OCI-M1 (cell line): ENCODE results near the gene TBX10.
A peak's percentile ranks its signal among the peaks of the same experiment; 100 is the strongest.
"Not testable (repeated sequence)": the region's sequence is repeated elsewhere in the genome, so short reads cannot be mapped to it uniquely, and the experiment has no call there.

ENCODE experiments used
- DNase-seq: peaks from one replicate; lab custom pipeline; 2025; lab: John Stamatoyannopoulos, UW

TBX10 gene

GRCh38 chr11:67645521-67646461, 6.2 kb upstream of the TBX10 start:
- DNase-seq, result no peak

GRCh38 chr11:67644472-67645418, 5.2 kb upstream of the TBX10 start:
- no peak for DNase-seq

- DNase-seq, result peak; percentile 39
Observed at GRCh38 chr11:67644042-67644441, 4.5 kb upstream of the TBX10 start.

DNA sequence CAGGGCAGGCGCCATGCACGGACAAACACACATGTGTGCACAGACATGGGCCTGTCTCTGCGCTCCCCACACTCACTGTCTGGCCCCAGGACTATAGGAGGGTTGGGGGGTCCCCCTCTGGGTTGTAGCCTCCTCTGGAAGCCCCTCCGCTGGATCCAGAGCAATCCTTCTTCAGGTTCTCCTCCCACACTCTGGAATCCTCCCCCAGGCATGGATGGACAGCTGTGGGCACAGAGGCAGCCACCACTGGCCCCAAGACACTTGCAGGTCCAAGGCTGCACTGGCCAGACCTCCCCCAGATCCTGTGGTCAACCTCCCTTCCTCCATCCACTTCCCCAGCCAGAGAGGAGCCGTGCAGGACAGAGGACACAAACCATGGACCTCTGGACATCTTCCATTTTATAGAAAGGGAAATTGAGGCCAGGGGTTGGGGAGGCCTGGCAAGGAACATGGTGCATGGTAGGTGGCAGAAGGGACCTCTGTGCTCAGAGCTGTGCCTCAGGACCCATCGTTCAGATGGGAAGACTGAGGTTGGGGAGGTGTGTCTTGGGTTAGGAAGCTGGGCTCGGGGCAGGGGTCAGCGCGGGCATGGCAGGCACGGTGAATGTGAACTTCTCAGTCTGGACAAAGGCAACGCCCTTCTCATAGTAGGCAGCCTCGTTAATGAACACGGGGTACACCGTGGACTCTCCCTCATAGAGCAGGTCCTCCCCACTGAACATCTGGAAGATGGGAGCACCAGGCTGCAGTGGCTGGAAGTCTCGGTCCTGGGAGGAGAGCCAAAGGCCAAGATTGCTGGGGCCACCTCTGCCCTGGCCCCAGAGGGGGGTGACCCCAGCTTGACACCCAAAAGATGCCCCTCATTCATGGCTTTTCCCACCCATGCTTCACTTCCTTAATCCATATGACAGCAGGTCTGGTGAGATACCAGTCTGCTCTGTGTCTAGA, 2.9 kb upstream of the TBX10 start:
- DNase-seq, result no peak

DNA sequence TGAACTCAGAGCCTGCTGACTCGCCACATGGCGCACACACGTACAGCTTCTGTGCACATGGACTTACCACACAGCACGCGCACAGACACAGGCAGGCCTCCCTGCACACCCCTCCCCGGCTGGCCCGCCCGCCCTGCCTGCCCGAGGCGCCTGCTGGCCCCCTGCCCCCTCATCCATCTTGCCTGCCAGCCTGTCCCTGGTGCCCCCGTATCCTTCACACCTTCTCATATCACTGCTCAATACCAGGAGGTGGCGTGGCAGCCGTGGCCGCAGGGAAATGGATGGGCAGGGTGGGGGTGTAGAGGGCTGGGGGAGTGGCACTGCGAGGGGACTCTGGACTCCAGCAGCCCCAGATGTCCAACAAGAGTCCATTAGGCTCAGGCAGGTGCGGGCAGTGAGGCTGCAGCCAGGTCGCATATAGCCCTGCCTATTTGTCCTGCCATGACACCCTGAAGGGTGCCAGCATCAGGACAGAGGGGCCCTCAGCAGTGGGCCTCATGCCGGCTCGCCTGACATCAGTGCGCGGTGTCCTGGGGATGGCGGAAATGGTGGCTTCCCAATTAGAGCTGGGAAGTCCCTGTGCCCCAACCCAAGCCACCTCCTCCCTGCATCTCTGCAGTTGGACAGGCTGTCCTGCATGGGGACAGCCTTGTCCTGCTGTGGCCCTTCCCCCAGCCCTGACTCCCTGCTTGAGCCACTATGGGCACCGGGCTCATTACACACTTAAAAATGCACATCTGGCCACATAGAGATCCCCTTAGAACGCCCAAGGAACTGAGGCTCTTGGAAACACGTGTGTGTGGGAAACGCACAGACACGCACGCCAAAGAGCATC, 2.0 kb upstream of the TBX10 start:
- DNase-seq, result no peak

- DNase-seq, result no peak
Observed at GRCh38 chr11:67640758-67641337, 1.3 kb upstream of the TBX10 start.

- peak; percentile 61 for DNase-seq
Observed at GRCh38 chr11:67640021-67640757, 626 bp upstream of the TBX10 start.

DNA sequence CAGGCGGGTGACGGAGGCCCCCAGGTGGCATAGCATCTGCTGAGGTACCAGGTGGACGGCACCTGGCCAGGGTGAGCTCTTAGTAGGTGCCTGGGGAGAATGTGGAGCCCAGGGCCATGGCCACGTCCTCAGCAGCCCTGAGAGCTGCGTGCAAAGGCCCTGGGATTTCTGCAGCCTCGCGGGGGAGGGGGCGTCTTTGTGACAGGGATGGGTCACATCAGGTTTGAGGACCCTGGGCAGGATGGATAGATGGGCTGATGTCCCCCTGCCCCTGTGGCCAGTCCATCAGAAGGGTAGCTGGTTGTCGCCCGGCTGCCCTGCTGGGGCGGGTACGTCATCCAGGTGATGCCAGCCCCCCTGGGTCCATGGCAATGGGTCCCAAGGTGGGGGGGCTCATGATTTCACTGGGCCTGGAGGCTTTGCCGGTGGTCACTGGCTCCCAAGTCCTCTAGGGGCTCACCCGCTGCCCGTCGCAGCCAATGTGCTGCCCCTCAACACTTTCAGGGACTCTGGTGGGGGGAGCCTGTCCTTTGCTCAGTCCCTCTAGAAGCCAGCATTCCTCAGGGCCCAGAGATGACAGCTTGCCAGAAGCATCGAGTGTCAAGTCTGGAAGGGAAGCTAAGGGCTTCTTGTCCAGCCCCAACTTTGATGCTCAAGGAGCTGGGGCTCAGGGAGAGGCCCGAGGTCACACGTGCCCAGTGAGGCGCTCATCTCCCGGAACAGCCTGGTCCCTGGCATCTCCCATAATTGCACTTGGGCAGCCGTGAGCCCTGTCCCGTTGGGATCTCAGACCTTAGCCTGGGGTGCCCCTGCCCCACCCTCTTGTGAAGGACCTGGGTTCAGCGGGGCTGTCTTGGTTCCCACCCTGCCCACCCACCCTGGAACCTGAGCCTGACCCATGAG, 777 bp downstream of the TBX10 start:
- DNase-seq, result no peak

DNA sequence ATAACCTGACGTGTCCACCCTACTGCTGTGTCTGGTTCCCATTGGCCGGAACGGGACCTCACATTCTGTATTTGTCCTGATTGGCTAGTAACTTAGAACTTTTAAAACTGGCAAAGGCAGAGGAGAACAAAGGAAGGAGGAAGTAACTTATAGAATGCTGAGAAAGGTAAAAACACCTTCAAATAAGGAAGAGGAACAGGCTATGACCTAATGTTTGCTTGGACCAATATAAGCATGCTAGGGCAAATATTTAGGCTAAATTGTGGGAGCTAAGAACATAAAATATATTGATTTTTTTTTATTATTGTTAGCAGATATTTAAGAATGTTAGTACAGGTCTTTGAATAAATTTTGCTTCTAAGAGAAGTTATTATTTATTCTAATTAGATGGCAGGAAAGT, 2.1 kb downstream of the TBX10 start:
- not testable (repeated sequence) for DNase-seq

- no peak for DNase-seq
Observed at GRCh38 chr11:67636962-67637361, 2.6 kb downstream of the TBX10 start.

DNA sequence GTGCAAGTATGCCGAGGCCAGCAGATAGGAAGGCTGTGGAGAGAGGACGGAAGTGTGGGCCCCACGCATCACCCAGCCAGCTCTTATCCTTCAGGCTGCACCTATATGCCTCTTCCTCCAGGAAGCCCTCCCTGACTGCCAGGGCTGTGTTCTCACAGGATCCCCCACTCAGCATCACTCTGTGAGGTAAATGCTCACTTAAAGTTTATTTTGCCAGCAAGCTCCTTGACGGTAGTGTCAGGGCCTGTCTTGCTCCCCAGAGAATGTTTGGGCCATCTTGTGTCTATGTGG, 4.4 kb downstream of the TBX10 start:
- DNase-seq, result no peak

DNA sequence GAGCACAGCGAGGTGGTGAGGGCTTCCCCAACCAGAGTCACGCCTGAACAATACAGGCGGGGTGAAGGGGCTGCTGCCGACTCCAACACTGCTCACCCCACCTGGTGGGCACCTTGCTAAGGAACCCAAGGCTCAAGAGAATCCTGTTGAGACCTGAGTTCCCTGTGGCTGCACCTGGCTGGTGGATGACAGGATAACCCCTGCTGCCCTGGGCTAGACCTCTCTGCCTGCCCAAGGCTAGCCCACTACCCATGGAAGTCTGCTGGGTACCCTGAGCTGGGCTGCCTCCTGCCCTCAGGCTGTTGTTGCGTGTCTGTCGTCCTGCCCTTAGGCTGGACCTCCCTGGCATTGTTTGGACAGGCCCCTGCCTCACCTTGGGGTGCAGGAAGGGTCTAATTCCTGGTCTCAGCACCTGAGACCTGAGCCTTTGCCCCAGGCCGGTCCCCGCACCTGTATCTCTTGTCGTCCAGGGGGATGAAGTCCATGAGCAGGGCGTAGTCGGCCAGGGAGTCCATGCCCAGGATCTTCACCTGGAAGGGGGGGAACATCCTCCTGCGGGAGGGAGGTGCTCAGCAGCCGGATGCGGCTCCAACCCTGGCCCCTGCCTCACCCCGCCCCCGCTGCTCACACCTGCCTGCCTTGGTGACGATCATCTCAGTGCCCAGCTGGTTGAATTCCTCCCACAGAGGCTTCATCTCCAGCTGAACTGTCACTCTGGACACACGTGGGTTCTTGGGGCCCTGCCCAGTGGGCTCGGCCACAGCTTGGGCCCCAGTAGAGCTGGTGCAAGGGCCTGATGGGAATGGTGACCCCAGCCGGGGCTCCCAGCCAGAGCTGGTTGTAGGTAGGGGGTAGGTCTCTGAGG, 5.0 kb downstream of the TBX10 start:
- DNase-seq, result no peak

- DNase-seq, result no peak
Observed at GRCh38 chr11:67633758-67634365, 5.7 kb downstream of the TBX10 start.

DNA sequence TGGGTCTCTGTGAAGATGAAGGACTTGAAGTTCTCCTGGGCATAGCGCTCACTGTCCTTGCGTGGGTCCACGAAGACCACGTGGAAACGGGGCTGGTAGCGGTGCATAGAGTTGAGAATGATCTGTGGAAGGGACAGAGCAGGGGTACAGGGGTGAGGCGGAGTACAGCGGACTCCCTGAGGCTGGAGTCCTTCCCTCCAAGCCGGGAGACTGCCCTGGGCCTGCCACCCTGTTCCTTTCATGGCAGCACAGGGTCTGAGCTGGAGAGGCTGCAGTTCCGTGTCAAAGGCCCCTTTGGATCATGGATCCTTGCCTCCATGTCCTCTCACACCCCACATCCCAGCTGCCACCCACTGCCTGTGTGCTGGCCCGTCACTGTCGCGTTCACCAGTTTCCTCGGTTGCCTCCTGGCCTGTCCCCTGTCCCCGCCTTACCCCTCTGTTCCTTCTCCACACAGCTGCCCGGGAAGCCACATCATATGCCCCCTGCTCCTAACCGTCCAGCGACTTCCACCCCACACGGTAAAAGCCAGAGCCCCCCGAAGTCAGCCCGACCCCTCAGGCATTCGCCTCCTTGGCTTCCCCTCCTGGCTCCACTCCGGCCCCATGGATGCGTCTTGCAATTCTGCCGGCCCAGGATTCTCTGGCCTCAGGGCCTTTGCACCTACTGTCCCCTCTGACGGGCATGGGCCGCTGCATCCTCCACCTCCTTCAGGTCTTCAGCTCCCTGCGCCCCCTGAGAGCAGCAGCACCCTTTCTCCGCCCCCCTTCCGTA, 6.4 kb downstream of the TBX10 start:
- no peak for DNase-seq

- DNase-seq, result no peak
Observed at GRCh38 chr11:67632175-67632981, 7.2 kb downstream of the TBX10 start.

DNA sequence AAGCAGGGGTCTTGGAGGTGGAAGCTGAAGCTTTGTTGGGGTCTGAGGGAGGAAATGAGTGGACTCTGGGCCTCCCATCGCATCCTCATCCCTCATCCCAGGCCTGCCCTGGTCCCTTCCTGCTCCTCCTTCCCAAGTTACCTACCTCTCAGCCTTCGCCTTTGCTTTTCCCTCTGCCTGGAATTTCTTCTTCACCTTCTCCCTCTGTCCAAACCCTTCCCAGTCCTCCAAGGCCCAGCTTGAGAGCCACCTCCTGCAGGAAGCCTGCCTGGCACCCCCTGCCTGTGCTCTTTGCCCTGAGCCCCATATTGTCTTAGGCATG, 7.7 kb downstream of the TBX10 start:
- no peak for DNase-seq
